Panc1 (cell line): ENCODE results near the gene GALNT13.

ENCODE experiments used
- POLR2AphosphoS5 ChIP-seq: IDR thresholded peaks from 2 replicates; pipeline ENCODE4 v1.6.1; 2012; ENCODE audit warnings: mild to moderate bottlenecking, low read depth, low read length, moderate library complexity
- SIN3A ChIP-seq: IDR thresholded peaks from 2 replicates; pipeline ENCODE4 v1.6.1; 2012; ENCODE audit warnings: low read depth, mild to moderate bottlenecking, low read length, moderate library complexity, borderline replicate concordance; ENCODE audit not compliant: insufficient read depth
- TF ChIP-seq, protein P1 (sequence below): fragments of 450-650 bp; IDR thresholded peaks from 2 replicates; pipeline ENCODE4 v1.5.1; 2017; ENCODE audit warnings: mild to moderate bottlenecking
- TF ChIP-seq, protein P2 (sequence below), 2 experiments: IDR thresholded peaks; 2 replicates each; pipeline ENCODE4 v1.6.1; 2011 to 2012; ENCODE audit warnings: low read depth in 2 of 2, control low read depth in 1 of 2, low read length in 1 of 2, mild to moderate bottlenecking in 1 of 2, moderate library complexity in 1 of 2; ENCODE audit not compliant: insufficient read depth in 1 of 2

DNA sequence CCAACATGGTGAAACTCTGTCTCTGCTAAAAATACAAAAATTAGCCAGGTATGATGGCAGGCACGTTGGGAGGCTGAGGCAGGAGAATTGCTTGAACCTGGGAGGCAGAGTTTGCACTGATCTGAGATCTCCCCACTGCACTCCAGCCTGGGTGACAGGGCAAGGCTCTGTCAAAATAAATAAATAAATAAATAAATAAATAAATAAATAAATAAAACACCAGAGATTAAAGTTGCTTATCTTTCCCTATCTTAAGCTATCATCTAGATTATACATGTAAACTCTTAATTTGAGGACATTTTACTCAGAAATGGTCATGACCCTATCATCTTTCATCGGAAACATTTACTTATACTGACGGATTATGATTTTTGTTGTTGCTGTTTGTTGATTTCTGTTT lies 373.2 kb downstream of the GALNT13 start:
- TF ChIP-seq, protein P1, sequence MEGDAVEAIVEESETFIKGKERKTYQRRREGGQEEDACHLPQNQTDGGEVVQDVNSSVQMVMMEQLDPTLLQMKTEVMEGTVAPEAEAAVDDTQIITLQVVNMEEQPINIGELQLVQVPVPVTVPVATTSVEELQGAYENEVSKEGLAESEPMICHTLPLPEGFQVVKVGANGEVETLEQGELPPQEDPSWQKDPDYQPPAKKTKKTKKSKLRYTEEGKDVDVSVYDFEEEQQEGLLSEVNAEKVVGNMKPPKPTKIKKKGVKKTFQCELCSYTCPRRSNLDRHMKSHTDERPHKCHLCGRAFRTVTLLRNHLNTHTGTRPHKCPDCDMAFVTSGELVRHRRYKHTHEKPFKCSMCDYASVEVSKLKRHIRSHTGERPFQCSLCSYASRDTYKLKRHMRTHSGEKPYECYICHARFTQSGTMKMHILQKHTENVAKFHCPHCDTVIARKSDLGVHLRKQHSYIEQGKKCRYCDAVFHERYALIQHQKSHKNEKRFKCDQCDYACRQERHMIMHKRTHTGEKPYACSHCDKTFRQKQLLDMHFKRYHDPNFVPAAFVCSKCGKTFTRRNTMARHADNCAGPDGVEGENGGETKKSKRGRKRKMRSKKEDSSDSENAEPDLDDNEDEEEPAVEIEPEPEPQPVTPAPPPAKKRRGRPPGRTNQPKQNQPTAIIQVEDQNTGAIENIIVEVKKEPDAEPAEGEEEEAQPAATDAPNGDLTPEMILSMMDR: no peak
- TF ChIP-seq, protein P2, sequence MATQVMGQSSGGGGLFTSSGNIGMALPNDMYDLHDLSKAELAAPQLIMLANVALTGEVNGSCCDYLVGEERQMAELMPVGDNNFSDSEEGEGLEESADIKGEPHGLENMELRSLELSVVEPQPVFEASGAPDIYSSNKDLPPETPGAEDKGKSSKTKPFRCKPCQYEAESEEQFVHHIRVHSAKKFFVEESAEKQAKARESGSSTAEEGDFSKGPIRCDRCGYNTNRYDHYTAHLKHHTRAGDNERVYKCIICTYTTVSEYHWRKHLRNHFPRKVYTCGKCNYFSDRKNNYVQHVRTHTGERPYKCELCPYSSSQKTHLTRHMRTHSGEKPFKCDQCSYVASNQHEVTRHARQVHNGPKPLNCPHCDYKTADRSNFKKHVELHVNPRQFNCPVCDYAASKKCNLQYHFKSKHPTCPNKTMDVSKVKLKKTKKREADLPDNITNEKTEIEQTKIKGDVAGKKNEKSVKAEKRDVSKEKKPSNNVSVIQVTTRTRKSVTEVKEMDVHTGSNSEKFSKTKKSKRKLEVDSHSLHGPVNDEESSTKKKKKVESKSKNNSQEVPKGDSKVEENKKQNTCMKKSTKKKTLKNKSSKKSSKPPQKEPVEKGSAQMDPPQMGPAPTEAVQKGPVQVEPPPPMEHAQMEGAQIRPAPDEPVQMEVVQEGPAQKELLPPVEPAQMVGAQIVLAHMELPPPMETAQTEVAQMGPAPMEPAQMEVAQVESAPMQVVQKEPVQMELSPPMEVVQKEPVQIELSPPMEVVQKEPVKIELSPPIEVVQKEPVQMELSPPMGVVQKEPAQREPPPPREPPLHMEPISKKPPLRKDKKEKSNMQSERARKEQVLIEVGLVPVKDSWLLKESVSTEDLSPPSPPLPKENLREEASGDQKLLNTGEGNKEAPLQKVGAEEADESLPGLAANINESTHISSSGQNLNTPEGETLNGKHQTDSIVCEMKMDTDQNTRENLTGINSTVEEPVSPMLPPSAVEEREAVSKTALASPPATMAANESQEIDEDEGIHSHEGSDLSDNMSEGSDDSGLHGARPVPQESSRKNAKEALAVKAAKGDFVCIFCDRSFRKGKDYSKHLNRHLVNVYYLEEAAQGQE (IDR thresholded peaks at IDR 0.05; ENCODE audit: insufficient read depth in 1 of 2, low read depth in 2 of 2, low read length in 1 of 2): no peak
- TF ChIP-seq POLR2AphosphoS5 (no peak), SIN3A (no peak)
